ENCODE results near the gene WDR46. TPM values are rescaled to one million over a fixed set of nuclear protein-coding genes. Genes with fewer than 3 reads are reported as not detected.

Gene WDR46
- total and polyA plus RNA-seq, 8 donors = 17.7 to 96.8 (median 27.5) TPM

- peaks cover 6 to 39% (median 10%) of the 10 kb centered on the region in 3 donors for H3K4me1 ChIP-seq
- no peak for TF ChIP-seq CTCF (IDR thresholded peaks at IDR 0.05)
- intact Hi-C loops (cut with DNase I) = no loop called here
These were observed 25.5 kb upstream of the WDR46 start for GRCh38 chr6:33314515-33314942.

GRCh38 chr6:33313709-33314514 is 24.9 kb upstream of the WDR46 start, which contains the start of gene TAPBP:
TSS of gene TAPBP (minus strand) at chr6:33314078. CDS start at chr6:33314041, 37 bp downstream.
- Histone ChIP-seq H3K9me3 (no peaks in the 10 kb centered on the region), H3K27ac (peak within 1 kb of the TSS; percentile 80 to 97 (median 92)), H3K36me3 (no peaks in the 10 kb centered on the region), H3K27me3 (no peaks in the 10 kb centered on the region), H3K4me3 (peak within 1 kb of the TSS; percentile 65 to 89 (median 82)), H3K4me1 (peaks cover 6 to 38% (median 10%) of the 10 kb centered on the region in 3 donors)
- intact Hi-C loops (cut with DNase I) = no loop called here
- FAIRE-seq (no peak), DNase-seq (peak; percentile 54 to 84 (median 67)), ATAC-seq (peak; percentile 14 to 52 (median 36))
- WGBS, 2 donors = 0% methylated on average over 33 to 47 of the region's 47 CpGs
- no peak for TF ChIP-seq CTCF (IDR thresholded peaks at IDR 0.05)

More at GRCh38 chr6:33314515-33314942, 25.5 kb upstream of the WDR46 start:
- no peaks in the 10 kb centered on the region for H3K9me3 ChIP-seq
- H3K4me3 ChIP-seq = peak overlapping the region in 3 of 4 donors; percentile 65 to 89 (median 82)
- DNase-seq (peak in 4 of 6 donors; percentile 48 to 72 (median 52)), ATAC-seq (peak; percentile 2 to 11 (median 4)), FAIRE-seq (no peak)
- peaks cover 0 to 4% (median 0%) of the 10 kb centered on the region in 3 donors for H3K36me3 ChIP-seq
- WGBS, 2 donors = 5 to 9% methylated on average over 10 of the region's 10 CpGs
- H3K27me3 ChIP-seq = no peaks in the 10 kb centered on the region
- H3K27ac ChIP-seq = peak overlapping the region; percentile 80 to 97 (median 92)

- peak; percentile 1 to 14 (median 7) for ATAC-seq
- Histone ChIP-seq H3K9me3 (no peaks in the 10 kb centered on the region), H3K4me1 (peaks cover 6 to 32% (median 10%) of the 10 kb centered on the region in 3 donors), H3K36me3 (no peaks in the 10 kb centered on the region), H3K27ac (peak overlapping the region; percentile 80 to 97 (median 92)), H3K4me3 (peak overlapping the region; percentile 65 to 89 (median 82)), H3K27me3 (no peaks in the 10 kb centered on the region)
- intact Hi-C loops (cut with DNase I) = no loop called here
- peak; percentile 46 to 86 (median 56) for DNase-seq
- no peak for TF ChIP-seq CTCF (IDR thresholded peaks at IDR 0.05)
- WGBS, 2 donors = 1% methylated on average over 33 of the region's 33 CpGs
- no peak for FAIRE-seq
These were observed 24.2 kb upstream of the WDR46 start for GRCh38 chr6:33313105-33313708.

GRCh38 chr6:33312361-33313104 is 23.5 kb upstream of the WDR46 start:
- TF ChIP-seq CTCF (IDR thresholded peaks at IDR 0.05) = no peak
- no peak for FAIRE-seq
- H3K27ac ChIP-seq = peak overlapping the region; percentile 80 to 97 (median 92)
- peak; percentile 57 to 75 (median 70) for ATAC-seq
- peak overlapping the region; percentile 65 to 89 (median 82) for H3K4me3 ChIP-seq
- intact Hi-C loops (cut with DNase I) = no loop called here
- DNase-seq = peak; percentile 74 to 92 (median 80)
- WGBS, 2 donors = 1 to 3% methylated on average over 29 of the region's 29 CpGs
- no peaks in the 10 kb centered on the region for H3K9me3 ChIP-seq
- no peaks in the 10 kb centered on the region for H3K36me3 ChIP-seq
- H3K27me3 ChIP-seq = no peaks in the 10 kb centered on the region
- H3K4me1 ChIP-seq = peaks cover 6 to 32% (median 10%) of the 10 kb centered on the region in 3 donors
